DND-41 (cell line): ENCODE results near the gene DSG3.

Experiments used
- ATAC-seq: fragments of 200-7000 bp; cut with Tn5 transposase; 3 replicates; pipeline ENCODE4 v1.9.1; 2021; ENCODE audit warnings: low read depth; ENCODE audit not compliant: insufficient read depth
- DNase-seq: peaks from one replicate; pipeline ENCODE4 v3.0.0-alpha.2; 2020
- H2AFZ ChIP-seq: 2 replicates; pipeline ENCODE4 v1.6.0; 2012; ENCODE audit warnings: low read depth, low read length
- H3K27ac ChIP-seq: 2 replicates; pipeline ENCODE4 v1.5.1; 2012; ENCODE audit warnings: low read length, inconsistent platforms
- H3K27me3 ChIP-seq: fragments of 200-600 bp; sonication (generic); 2 replicates; pipeline ENCODE4 v1.6.0; 2012; ENCODE audit warnings: low read length, mild to moderate bottlenecking, inconsistent platforms; ENCODE audit not compliant: insufficient read depth, poor library complexity
- H3K36me3 ChIP-seq: 2 replicates; pipeline ENCODE4 v1.5.1; 2012; ENCODE audit warnings: low read length, inconsistent platforms; ENCODE audit not compliant: insufficient read depth
- H3K4me1 ChIP-seq: 2 replicates; pipeline ENCODE4 v1.5.1; 2012; ENCODE audit warnings: mild to moderate bottlenecking, low read length; ENCODE audit not compliant: insufficient read depth
- H3K4me2 ChIP-seq: 2 replicates; pipeline ENCODE4 v1.6.0; 2012; ENCODE audit warnings: mild to moderate bottlenecking, moderate library complexity, low read length, inconsistent platforms; ENCODE audit not compliant: insufficient read depth
- H3K4me3 ChIP-seq, 2 experiments: fragments of 200-600 bp in 1 of 2; shearing (Covaris generic) in 1 of 2; 2 replicates each; pipeline ENCODE4 v1.5.1; 2012 to 2016; ENCODE audit warnings: inconsistent platforms in 2 of 2, low read length in 2 of 2, mild to moderate bottlenecking in 2 of 2, low read depth in 1 of 2, moderate library complexity in 1 of 2
- H3K79me2 ChIP-seq: 2 replicates; pipeline ENCODE4 v1.6.0; 2012; ENCODE audit warnings: low read length, inconsistent platforms; ENCODE audit not compliant: insufficient read depth
- H3K9ac ChIP-seq: 2 replicates; pipeline ENCODE4 v1.6.0; 2012; ENCODE audit warnings: low read depth, mild to moderate bottlenecking, inconsistent platforms, low read length, moderate library complexity
- H3K9me3 ChIP-seq: 2 replicates; pipeline ENCODE4 v1.5.1; 2012; ENCODE audit warnings: low read length, moderate library complexity, mild to moderate bottlenecking, inconsistent platforms; ENCODE audit not compliant: insufficient read depth, severe bottlenecking
- H4K20me1 ChIP-seq: 2 replicates; pipeline ENCODE4 v1.6.0; 2012; ENCODE audit warnings: low read length; ENCODE audit not compliant: insufficient read depth
- EZH2 ChIP-seq: IDR thresholded peaks from 3 replicates; pipeline ENCODE4 v1.6.1; 2012; ENCODE audit warnings: borderline replicate concordance, low read depth, mild to moderate bottlenecking, moderate library complexity, low read length, inconsistent platforms; ENCODE audit not compliant: severe bottlenecking
- TF ChIP-seq, protein P1 (sequence below): IDR thresholded peaks from 2 replicates; pipeline ENCODE4 v1.5.1; 2012; ENCODE audit warnings: borderline replicate concordance, low read length, moderate library complexity, mild to moderate bottlenecking; ENCODE audit not compliant: poor library complexity, severe bottlenecking; ENCODE audit errors: extremely low read depth

The DSG3 gene, protein sequence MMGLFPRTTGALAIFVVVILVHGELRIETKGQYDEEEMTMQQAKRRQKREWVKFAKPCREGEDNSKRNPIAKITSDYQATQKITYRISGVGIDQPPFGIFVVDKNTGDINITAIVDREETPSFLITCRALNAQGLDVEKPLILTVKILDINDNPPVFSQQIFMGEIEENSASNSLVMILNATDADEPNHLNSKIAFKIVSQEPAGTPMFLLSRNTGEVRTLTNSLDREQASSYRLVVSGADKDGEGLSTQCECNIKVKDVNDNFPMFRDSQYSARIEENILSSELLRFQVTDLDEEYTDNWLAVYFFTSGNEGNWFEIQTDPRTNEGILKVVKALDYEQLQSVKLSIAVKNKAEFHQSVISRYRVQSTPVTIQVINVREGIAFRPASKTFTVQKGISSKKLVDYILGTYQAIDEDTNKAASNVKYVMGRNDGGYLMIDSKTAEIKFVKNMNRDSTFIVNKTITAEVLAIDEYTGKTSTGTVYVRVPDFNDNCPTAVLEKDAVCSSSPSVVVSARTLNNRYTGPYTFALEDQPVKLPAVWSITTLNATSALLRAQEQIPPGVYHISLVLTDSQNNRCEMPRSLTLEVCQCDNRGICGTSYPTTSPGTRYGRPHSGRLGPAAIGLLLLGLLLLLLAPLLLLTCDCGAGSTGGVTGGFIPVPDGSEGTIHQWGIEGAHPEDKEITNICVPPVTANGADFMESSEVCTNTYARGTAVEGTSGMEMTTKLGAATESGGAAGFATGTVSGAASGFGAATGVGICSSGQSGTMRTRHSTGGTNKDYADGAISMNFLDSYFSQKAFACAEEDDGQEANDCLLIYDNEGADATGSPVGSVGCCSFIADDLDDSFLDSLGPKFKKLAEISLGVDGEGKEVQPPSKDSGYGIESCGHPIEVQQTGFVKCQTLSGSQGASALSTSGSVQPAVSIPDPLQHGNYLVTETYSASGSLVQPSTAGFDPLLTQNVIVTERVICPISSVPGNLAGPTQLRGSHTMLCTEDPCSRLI

DNA sequence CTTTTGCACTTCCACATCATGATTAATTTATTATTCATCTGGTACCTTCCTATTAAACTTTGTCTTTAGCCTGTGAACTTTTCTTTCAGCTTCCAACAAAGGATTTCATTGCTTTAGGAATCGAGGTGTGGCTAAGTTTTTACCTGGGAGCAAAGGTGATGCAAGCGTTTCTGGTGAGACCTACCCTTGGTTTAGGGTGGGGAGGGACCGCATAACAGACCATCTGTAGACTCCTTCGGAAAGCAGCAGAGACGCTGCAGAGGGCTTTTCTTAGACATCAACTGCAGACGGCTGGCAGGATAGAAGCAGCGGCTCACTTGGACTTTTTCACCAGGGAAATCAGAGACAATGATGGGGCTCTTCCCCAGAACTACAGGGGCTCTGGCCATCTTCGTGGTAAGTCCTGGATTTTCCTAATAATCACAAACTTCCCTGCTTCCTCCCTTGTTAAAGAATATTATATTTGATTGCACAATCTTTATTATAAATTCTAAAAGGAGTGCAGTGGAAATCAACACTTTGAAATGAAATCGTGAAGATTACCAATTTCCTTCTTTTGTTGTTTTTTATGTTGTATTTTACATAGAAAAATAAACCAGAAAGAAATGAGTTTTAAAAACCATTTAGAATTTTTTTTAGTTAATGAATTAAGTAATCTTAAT lies at the start of gene DSG3:
Gene DSG3 (plus strand): TSS at position 212 of the 662 bp plus-strand sequence. CDS start 137 bp downstream, at position 349.
- H2AFZ ChIP-seq = no peak within 1 kb of the TSS
- no peaks in the 10 kb centered on the region for H3K36me3 ChIP-seq
- no peak within 1 kb of the TSS for H3K9ac ChIP-seq
- no peak for DNase-seq
- H3K4me2 ChIP-seq = no peak within 1 kb of the TSS
- H3K27me3 ChIP-seq = peaks cover 3% of the 10 kb centered on the region
- no peak within 1 kb of the TSS for H3K27ac ChIP-seq
- H3K9me3 ChIP-seq = no peaks in the 10 kb centered on the region
- TF ChIP-seq, protein P1, sequence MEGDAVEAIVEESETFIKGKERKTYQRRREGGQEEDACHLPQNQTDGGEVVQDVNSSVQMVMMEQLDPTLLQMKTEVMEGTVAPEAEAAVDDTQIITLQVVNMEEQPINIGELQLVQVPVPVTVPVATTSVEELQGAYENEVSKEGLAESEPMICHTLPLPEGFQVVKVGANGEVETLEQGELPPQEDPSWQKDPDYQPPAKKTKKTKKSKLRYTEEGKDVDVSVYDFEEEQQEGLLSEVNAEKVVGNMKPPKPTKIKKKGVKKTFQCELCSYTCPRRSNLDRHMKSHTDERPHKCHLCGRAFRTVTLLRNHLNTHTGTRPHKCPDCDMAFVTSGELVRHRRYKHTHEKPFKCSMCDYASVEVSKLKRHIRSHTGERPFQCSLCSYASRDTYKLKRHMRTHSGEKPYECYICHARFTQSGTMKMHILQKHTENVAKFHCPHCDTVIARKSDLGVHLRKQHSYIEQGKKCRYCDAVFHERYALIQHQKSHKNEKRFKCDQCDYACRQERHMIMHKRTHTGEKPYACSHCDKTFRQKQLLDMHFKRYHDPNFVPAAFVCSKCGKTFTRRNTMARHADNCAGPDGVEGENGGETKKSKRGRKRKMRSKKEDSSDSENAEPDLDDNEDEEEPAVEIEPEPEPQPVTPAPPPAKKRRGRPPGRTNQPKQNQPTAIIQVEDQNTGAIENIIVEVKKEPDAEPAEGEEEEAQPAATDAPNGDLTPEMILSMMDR = no peak
- no peaks in the 10 kb centered on the region for H3K79me2 ChIP-seq
- no peaks in the 10 kb centered on the region for H4K20me1 ChIP-seq
- no peaks in the 10 kb centered on the region for H3K4me1 ChIP-seq
- no peak within 1 kb of the TSS for H3K4me3 ChIP-seq
- no peak for ATAC-seq

DNA sequence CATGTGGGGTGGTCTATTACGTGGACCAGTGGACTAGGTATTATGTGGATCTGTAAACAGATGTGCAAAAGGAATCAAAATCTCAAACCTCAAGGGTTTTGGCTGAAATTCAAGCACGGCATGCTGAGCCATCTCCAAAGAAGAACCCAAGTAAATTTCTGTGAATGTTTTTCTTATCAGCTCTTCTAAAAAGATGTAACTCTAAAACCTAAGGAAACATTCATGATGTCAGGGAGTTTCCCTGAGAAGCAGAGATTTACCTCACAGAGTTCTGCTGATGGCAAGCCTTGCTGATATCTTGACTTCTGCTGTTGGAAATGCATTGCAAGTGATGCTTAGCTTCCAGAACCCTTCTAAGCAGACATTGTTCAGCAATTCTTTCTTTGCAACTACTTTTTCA lies 49.4 kb upstream of the DSG3 start:
- Histone ChIP-seq H3K4me1 (no peaks in the 10 kb centered on the region), H3K27me3 (no peaks in the 10 kb centered on the region), H3K27ac (no peak overlapping the region), H3K9ac (no peak overlapping the region), H3K36me3 (no peaks in the 10 kb centered on the region), H3K4me3 (no peak overlapping the region), H3K4me2 (no peak overlapping the region), H3K79me2 (no peaks in the 10 kb centered on the region), H2AFZ (no peak overlapping the region), H3K9me3 (no peaks in the 10 kb centered on the region), H4K20me1 (no peaks in the 10 kb centered on the region)
- no peak for TF ChIP-seq EZH2
- TF ChIP-seq, protein P1 = no peak
- ATAC-seq (no peak), DNase-seq (no peak)

DNA sequence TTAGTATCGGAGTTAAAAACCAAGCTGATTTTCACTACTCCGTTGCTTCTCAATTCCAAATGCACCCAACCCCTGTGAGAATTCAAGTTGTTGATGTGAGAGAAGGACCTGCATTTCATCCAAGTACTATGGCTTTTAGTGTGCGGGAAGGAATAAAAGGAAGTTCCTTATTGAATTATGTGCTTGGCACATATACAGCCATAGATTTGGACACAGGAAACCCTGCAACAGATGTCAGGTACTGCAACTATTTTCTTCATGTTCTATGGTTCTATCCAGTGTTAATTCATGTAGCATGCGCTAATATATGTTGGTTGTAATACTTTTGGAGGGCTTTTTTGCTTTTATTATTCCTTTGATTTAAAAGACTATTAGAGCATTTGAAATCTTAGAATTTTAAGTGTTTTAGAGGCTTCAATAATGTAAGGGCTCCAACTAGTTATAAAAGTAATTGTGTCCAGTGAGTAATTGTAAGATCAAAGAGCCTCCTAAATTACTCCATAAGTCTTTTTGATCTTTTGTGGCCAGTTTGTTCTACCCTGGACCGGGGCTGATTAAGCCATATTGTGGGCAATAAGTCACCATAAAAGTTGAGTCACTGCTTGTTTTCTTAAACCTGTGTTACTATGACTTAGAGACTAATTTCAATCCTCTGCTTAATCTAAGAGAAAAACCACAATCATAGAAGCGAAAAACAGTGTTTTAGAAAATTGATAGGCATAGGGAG lies 48.1 kb upstream of the DSG3 start:
- ATAC-seq = no peak
- TF ChIP-seq, protein P1 = no peak
- no peak for TF ChIP-seq EZH2
- Histone ChIP-seq H4K20me1 (no peaks in the 10 kb centered on the region), H3K27ac (no peak overlapping the region), H3K4me3 (no peak overlapping the region), H3K79me2 (no peaks in the 10 kb centered on the region), H2AFZ (no peak overlapping the region), H3K9ac (no peak overlapping the region), H3K4me1 (no peaks in the 10 kb centered on the region), H3K9me3 (no peaks in the 10 kb centered on the region), H3K4me2 (no peak overlapping the region), H3K36me3 (no peaks in the 10 kb centered on the region), H3K27me3 (no peaks in the 10 kb centered on the region)
- no peak for DNase-seq
